ENCODE measurements around the gene KHDC1L.

Gene KHDC1L

DNA sequence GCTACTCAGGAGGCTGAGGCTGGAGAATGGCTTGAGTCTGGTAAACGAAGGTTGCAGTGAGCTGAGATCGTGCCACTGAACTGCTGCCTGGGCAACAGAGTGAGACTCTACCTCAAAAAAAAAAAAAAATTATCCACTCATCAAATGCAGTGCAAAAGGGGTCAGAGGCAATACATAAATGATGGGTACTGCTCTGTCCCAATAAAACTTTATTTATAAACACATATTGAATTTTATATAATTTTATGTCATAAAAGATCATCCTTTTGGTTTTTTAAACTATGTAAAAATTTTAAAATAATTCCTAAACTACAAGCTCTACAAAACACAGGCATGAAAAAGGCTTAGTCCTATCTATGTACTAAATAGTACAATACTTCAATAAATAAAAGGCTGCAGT lies 27.4 kb upstream of the KHDC1L start:
- Histone ChIP-seq H2BK5ac (ENCODE audit: low read depth, low read length, poor library complexity, severe bottlenecking) (no peak overlapping the region), H3K4me3 (ENCODE audit: insufficient read depth in 1 of 2, low read depth in 1 of 2, low read length in 2 of 2) (no peak overlapping the region), H3K23ac (ENCODE audit: low read length in 2 of 2) (no peak overlapping the region), H2BK12ac (ENCODE audit: low read length in 2 of 2) (no peak overlapping the region), H3K27me3 (ENCODE audit: control insufficient read depth in 1 of 2, insufficient read depth in 1 of 2, low read length in 2 of 2) (peaks cover 0 to 2% of the 10 kb centered on the region in 2 experiments), H3K4ac (ENCODE audit: low read depth in 1 of 2, low read length in 2 of 2) (no peak overlapping the region), H2AFZ (ENCODE audit: low read depth, low read length) (no peak overlapping the region), H4K91ac (ENCODE audit: low read length) (no peak overlapping the region), H3K18ac (ENCODE audit: low read depth in 1 of 2, low read length in 2 of 2) (no peak overlapping the region), H3K79me1 (replicated peaks; ENCODE audit: low read length, poor library complexity, severe bottlenecking) (no peaks in the 10 kb centered on the region), H3K9ac (ENCODE audit: low read length) (no peak overlapping the region), H2BK120ac (ENCODE audit: low read depth, low read length) (no peak overlapping the region), H3K4me2 (ENCODE audit: low read length, poor library complexity, severe bottlenecking) (no peak overlapping the region), H3K14ac (ENCODE audit: low read length in 2 of 2) (no peak overlapping the region), H3K4me1 (ENCODE audit: control insufficient read depth, insufficient read depth, low read depth, low read length) (no peaks in the 10 kb centered on the region), H2BK15ac (ENCODE audit: low read depth, poor library complexity, severe bottlenecking) (no peak overlapping the region), H3K36me3 (ENCODE audit: control insufficient read depth in 1 of 2, insufficient read depth in 2 of 2, low read depth in 1 of 2, low read length in 2 of 2) (no peaks in the 10 kb centered on the region), H4K8ac (ENCODE audit: low read length) (no peak overlapping the region), H3K27ac (ENCODE audit: low read length, poor library complexity, severe bottlenecking) (no peak overlapping the region), H3K9me3 (ENCODE audit: control insufficient read depth, low read length) (no peaks in the 10 kb centered on the region), H2AK5ac (ENCODE audit: low read length, severe bottlenecking) (no peak overlapping the region)
- 100% methylated on average over 1 of the region's 2 CpGs for WGBS
- DNase-seq, result no peak

- Histone ChIP-seq H3K9ac (ENCODE audit: low read length) (no peak overlapping the region), H3K4me3 (ENCODE audit: insufficient read depth in 1 of 2, low read depth in 1 of 2, low read length in 2 of 2) (no peak overlapping the region), H2AFZ (ENCODE audit: low read depth, low read length) (no peak overlapping the region), H3K23ac (ENCODE audit: low read length in 2 of 2) (no peak overlapping the region), H4K8ac (ENCODE audit: low read length) (no peak overlapping the region), H3K79me1 (replicated peaks; ENCODE audit: low read length, poor library complexity, severe bottlenecking) (no peaks in the 10 kb centered on the region), H3K18ac (ENCODE audit: low read depth in 1 of 2, low read length in 2 of 2) (no peak overlapping the region), H2BK12ac (ENCODE audit: low read length in 2 of 2) (no peak overlapping the region), H2BK120ac (ENCODE audit: low read depth, low read length) (no peak overlapping the region), H3K9me3 (ENCODE audit: control insufficient read depth, low read length) (no peaks in the 10 kb centered on the region), H3K4ac (ENCODE audit: low read depth in 1 of 2, low read length in 2 of 2) (no peak overlapping the region), H3K27ac (ENCODE audit: low read length, poor library complexity, severe bottlenecking) (no peak overlapping the region), H3K14ac (ENCODE audit: low read length in 2 of 2) (no peak overlapping the region), H2AK5ac (ENCODE audit: low read length, severe bottlenecking) (no peak overlapping the region), H2BK15ac (ENCODE audit: low read depth, poor library complexity, severe bottlenecking) (no peak overlapping the region), H3K4me2 (ENCODE audit: low read length, poor library complexity, severe bottlenecking) (no peak overlapping the region), H3K36me3 (ENCODE audit: control insufficient read depth in 1 of 2, insufficient read depth in 2 of 2, low read depth in 1 of 2, low read length in 2 of 2) (no peaks in the 10 kb centered on the region), H3K4me1 (ENCODE audit: control insufficient read depth, insufficient read depth, low read depth, low read length) (no peaks in the 10 kb centered on the region), H3K27me3 (ENCODE audit: control insufficient read depth in 1 of 2, insufficient read depth in 1 of 2, low read length in 2 of 2) (peaks cover 0 to 2% of the 10 kb centered on the region in 2 experiments), H4K91ac (ENCODE audit: low read length) (no peak overlapping the region), H2BK5ac (ENCODE audit: low read depth, low read length, poor library complexity, severe bottlenecking) (no peak overlapping the region)
- no peak for DNase-seq
Measured at GRCh38 chr6:73250016-73250415, 24.7 kb upstream of the KHDC1L start.

DNA sequence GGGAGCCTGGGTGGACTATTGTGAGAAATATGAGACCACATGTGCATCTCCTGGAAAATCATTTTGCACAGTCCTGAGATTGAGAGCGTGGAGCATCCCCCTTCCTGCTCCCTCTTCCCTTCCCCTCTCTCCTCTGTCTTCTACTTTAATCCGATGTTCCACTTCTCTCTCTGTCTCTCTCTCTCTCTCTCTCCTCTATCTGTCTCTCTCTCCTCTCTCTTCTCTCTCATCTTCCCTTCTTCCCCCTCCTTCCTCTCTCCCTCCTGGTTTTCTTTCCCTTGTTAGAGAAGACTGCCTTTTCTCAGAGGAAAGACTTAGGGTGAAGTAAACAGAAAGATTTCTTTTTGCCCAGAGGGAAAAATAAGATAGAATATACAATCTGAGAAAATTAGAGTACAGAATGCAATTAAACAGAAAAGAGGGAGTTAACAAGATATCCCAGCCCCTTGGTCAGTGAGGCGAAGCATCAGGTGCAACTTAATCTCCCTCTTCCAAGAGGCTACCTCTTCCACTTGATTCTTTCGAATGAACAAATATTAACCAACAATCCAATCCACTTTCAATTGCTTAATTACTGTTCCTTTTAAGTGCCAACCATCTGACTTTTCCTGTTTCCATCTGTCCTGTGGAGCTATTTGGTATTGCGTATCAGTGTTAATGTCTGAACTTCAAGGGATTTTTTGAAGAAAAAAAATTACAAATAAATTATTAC lies 23.1 kb upstream of the KHDC1L start:
- H3K4me2 ChIP-seq (ENCODE audit: low read length, poor library complexity, severe bottlenecking), result no peak overlapping the region
- H3K36me3 ChIP-seq (ENCODE audit: control insufficient read depth in 1 of 2, insufficient read depth in 2 of 2, low read depth in 1 of 2, low read length in 2 of 2), result no peaks in the 10 kb centered on the region
- H3K14ac ChIP-seq (ENCODE audit: low read length in 2 of 2), result no peak overlapping the region
- H3K9me3 ChIP-seq (ENCODE audit: control insufficient read depth, low read length), result no peaks in the 10 kb centered on the region
- no peak overlapping the region for H2BK5ac ChIP-seq (ENCODE audit: low read depth, low read length, poor library complexity, severe bottlenecking)
- no peak overlapping the region for H3K23ac ChIP-seq (ENCODE audit: low read length in 2 of 2)
- no peak overlapping the region for H4K8ac ChIP-seq (ENCODE audit: low read length)
- H2BK12ac ChIP-seq (ENCODE audit: low read length in 2 of 2), result no peak overlapping the region
- no peak overlapping the region for H3K4ac ChIP-seq (ENCODE audit: low read depth in 1 of 2, low read length in 2 of 2)
- H4K91ac ChIP-seq (ENCODE audit: low read length), result no peak overlapping the region
- H3K18ac ChIP-seq (ENCODE audit: low read depth in 1 of 2, low read length in 2 of 2), result no peak overlapping the region
- no peaks in the 10 kb centered on the region for H3K4me1 ChIP-seq (ENCODE audit: control insufficient read depth, insufficient read depth, low read depth, low read length)
- no peak overlapping the region for H3K27ac ChIP-seq (ENCODE audit: low read length, poor library complexity, severe bottlenecking)
- no peak overlapping the region for H3K4me3 ChIP-seq (ENCODE audit: insufficient read depth in 1 of 2, low read depth in 1 of 2, low read length in 2 of 2)
- H3K27me3 ChIP-seq (ENCODE audit: control insufficient read depth in 1 of 2, insufficient read depth in 1 of 2, low read length in 2 of 2), result peaks cover 0 to 2% of the 10 kb centered on the region in 2 experiments
- 87% methylated on average over 4 of the region's 5 CpGs for WGBS
- H3K79me1 ChIP-seq (replicated peaks; ENCODE audit: low read length, poor library complexity, severe bottlenecking), result no peaks in the 10 kb centered on the region
- no peak overlapping the region for H3K9ac ChIP-seq (ENCODE audit: low read length)
- H2AFZ ChIP-seq (ENCODE audit: low read depth, low read length), result no peak overlapping the region
- H2AK5ac ChIP-seq (ENCODE audit: low read length, severe bottlenecking), result no peak overlapping the region
- H2BK120ac ChIP-seq (ENCODE audit: low read depth, low read length), result no peak overlapping the region
- no peak overlapping the region for H2BK15ac ChIP-seq (ENCODE audit: low read depth, poor library complexity, severe bottlenecking)
- DNase-seq, result no peak

DNA sequence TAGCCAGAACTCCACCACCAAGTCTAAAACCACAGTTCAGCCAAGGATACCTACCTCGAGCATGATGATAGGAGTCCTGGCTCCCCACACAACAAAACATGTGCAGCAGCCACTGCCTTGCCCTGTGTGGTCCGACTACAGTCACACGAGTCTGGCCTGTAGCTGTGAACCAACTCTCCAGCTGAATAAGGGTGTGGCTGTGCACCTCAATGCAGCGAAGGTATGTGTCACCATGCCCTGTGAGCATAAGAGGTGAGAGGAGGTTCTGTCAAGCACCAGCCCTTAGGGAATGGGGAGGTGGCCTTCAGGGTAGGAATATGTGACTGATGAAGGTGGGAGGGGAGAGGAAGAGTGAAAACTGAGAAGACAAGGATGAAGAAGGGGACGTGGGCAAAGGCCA lies 16.7 kb upstream of the KHDC1L start:
- no peaks in the 10 kb centered on the region for H3K4me1 ChIP-seq (ENCODE audit: control insufficient read depth, insufficient read depth, low read depth, low read length)
- H2BK120ac ChIP-seq (ENCODE audit: low read depth, low read length), result no peak overlapping the region
- WGBS, result 87% methylated on average over 5 of the region's 5 CpGs
- no peak overlapping the region for H2AK5ac ChIP-seq (ENCODE audit: low read length, severe bottlenecking)
- DNase-seq, result no peak
- no peaks in the 10 kb centered on the region for H3K27me3 ChIP-seq (ENCODE audit: control insufficient read depth in 1 of 2, insufficient read depth in 1 of 2, low read length in 2 of 2)
- H3K9ac ChIP-seq (ENCODE audit: low read length), result no peak overlapping the region
- no peak overlapping the region for H3K23ac ChIP-seq (ENCODE audit: low read length in 2 of 2)
- no peak overlapping the region for H3K4me3 ChIP-seq (ENCODE audit: insufficient read depth in 1 of 2, low read depth in 1 of 2, low read length in 2 of 2)
- no peaks in the 10 kb centered on the region for H3K9me3 ChIP-seq (ENCODE audit: control insufficient read depth, low read length)
- no peak overlapping the region for H4K91ac ChIP-seq (ENCODE audit: low read length)
- H3K14ac ChIP-seq (ENCODE audit: low read length in 2 of 2), result no peak overlapping the region
- no peak overlapping the region for H2BK12ac ChIP-seq (ENCODE audit: low read length in 2 of 2)
- no peak overlapping the region for H2BK5ac ChIP-seq (ENCODE audit: low read depth, low read length, poor library complexity, severe bottlenecking)
- no peak overlapping the region for H2BK15ac ChIP-seq (ENCODE audit: low read depth, poor library complexity, severe bottlenecking)
- H3K18ac ChIP-seq (ENCODE audit: low read depth in 1 of 2, low read length in 2 of 2), result no peak overlapping the region
- H3K36me3 ChIP-seq (ENCODE audit: control insufficient read depth in 1 of 2, insufficient read depth in 2 of 2, low read depth in 1 of 2, low read length in 2 of 2), result no peaks in the 10 kb centered on the region
- no peak overlapping the region for H2AFZ ChIP-seq (ENCODE audit: low read depth, low read length)
- no peak overlapping the region for H3K27ac ChIP-seq (ENCODE audit: low read length, poor library complexity, severe bottlenecking)
- no peak overlapping the region for H3K4ac ChIP-seq (ENCODE audit: low read depth in 1 of 2, low read length in 2 of 2)
- no peak overlapping the region for H3K4me2 ChIP-seq (ENCODE audit: low read length, poor library complexity, severe bottlenecking)
- no peak overlapping the region for H4K8ac ChIP-seq (ENCODE audit: low read length)
- no peaks in the 10 kb centered on the region for H3K79me1 ChIP-seq (replicated peaks; ENCODE audit: low read length, poor library complexity, severe bottlenecking)

All from mesenchymal stem cell (in vitro differentiated cells and primary cell).